HCT116 (cell line): Measurements from ENCODE around the gene ZMYM4. TPM values are rescaled to one million over a fixed set of nuclear protein-coding genes. Genes with fewer than 3 reads are reported as not detected.

Experiments used
- ATAC-seq: fragments of 200-7000 bp; cut with Tn5 transposase; 2 replicates; pipeline ENCODE4 v1.9.1; 2020; ENCODE audit warnings: mild to moderate bottlenecking, moderate library complexity
- BruUV-seq: library from RNA; stranded (reverse); fragments of 400-500 nt; replicated peaks from 2 replicates; lab custom pipeline; 2021; lab: Mats Ljungman, UMichigan
- CTCF ChIA-PET: fragments of 300-600 bp; sonication (Branson Sonifier 250); formaldehyde crosslinking; loops from one replicate; lab custom pipeline; 2021; ENCODE audit warnings: antibody characterized with exemption; lab: Charles Lee
- POLR2A ChIA-PET: fragments of 300-600, 350-600 bp; sonication (Branson Sonifier 250); formaldehyde crosslinking; loops from one replicate; lab custom pipeline; 2021; ENCODE audit warnings: antibody characterized with exemption; lab: Charles Lee
- RAD21 ChIA-PET, 2 experiments: fragments of 300-600 bp; sonication (Branson Sonifier 250); formaldehyde crosslinking; loops; one replicate each; lab custom pipeline; 2023; ENCODE audit warnings: low total read pairs in 2 of 2; ENCODE audit not compliant: uncharacterized antibody in 2 of 2, unreplicated experiment in 2 of 2, low non-redundant PET in 1 of 2; lab: Charles Lee
- DNase-seq: peaks from one replicate; pipeline ENCODE4 v3.0.0-alpha.2; 2010; ENCODE audit warnings: low read depth, low spot score
- H2AFZ ChIP-seq: fragments of 200-600 bp; shearing (Covaris generic), sonication (generic); 2 replicates; pipeline ENCODE4 v1.6.1; 2017; ENCODE audit warnings: low read depth, mixed run types, mixed read lengths, antibody characterized with exemption, low read length; ENCODE audit not compliant: poor library complexity, severe bottlenecking
- H3K27ac ChIP-seq: 2 replicates; pipeline ENCODE4 v1.5.1; 2012; ENCODE audit warnings: low read depth, low read length
- H3K27me3 ChIP-seq: fragments of 200-600 bp; sonication (generic); 2 replicates; pipeline ENCODE4 v1.6.1; 2016; ENCODE audit warnings: mixed run types, low read length, mixed read lengths; ENCODE audit not compliant: insufficient read depth
- H3K36me3 ChIP-seq, 2 experiments: fragments of 200-500 bp in 1 of 2; fragments of 200-600 bp in 1 of 2; sonication (Bioruptor generic) in 1 of 2; sonication (generic) in 1 of 2; 2 replicates each; pipeline versions ENCODE4 v1.5.1 to v1.6.1; 2014 to 2016; ENCODE audit warnings: low read length in 2 of 2, inconsistent platforms in 1 of 2, mixed read lengths in 1 of 2, mixed run types in 1 of 2; ENCODE audit not compliant: insufficient read depth in 2 of 2, control insufficient read depth in 1 of 2
- H3K4me1 ChIP-seq, 2 experiments: fragments of 200-600 bp in 1 of 2; sonication (generic) in 1 of 2; 2 replicates each; pipeline versions ENCODE4 v1.5.1 to v1.6.1; 2012 to 2017; ENCODE audit warnings: low read length in 2 of 2, inconsistent platforms in 1 of 2, mild to moderate bottlenecking in 1 of 2, mixed read lengths in 1 of 2, mixed run types in 1 of 2, moderate library complexity in 1 of 2; ENCODE audit not compliant: insufficient read depth in 2 of 2, control insufficient read depth in 1 of 2
- H3K4me2 ChIP-seq: fragments of 200-600 bp; sonication (generic); 2 replicates; pipeline ENCODE4 v1.6.1; 2017; ENCODE audit warnings: mixed run types, low read length, mixed read lengths
- H3K4me3 ChIP-seq, 2 experiments: fragments of 200-600 bp in 1 of 2; sonication (generic) in 1 of 2; replicated peaks in 1 of 2; 2 replicates each; pipeline ENCODE4 v1.5.1; 2011 to 2016; ENCODE audit warnings: low read length in 2 of 2, control low read depth in 1 of 2, low read depth in 1 of 2, mild to moderate bottlenecking in 1 of 2, mixed read lengths in 1 of 2, mixed run types in 1 of 2
- H3K79me2 ChIP-seq: fragments of 200-600 bp; sonication (generic); 2 replicates; pipeline ENCODE4 v1.6.1; 2017; ENCODE audit warnings: mild to moderate bottlenecking, mixed run types, low read length, moderate library complexity, mixed read lengths; ENCODE audit not compliant: insufficient read depth
- H3K9ac ChIP-seq: fragments of 200-600 bp; sonication (generic); 2 replicates; pipeline ENCODE4 v1.6.1; 2016; ENCODE audit warnings: low read length, mixed read lengths
- H3K9me2 ChIP-seq: fragments of 200-600 bp; sonication (generic), shearing (Covaris generic); 2 replicates; pipeline ENCODE4 v1.6.1; 2017; ENCODE audit warnings: mixed run types, mild to moderate bottlenecking, moderate library complexity; ENCODE audit not compliant: insufficient read depth
- H3K9me3 ChIP-seq, 2 experiments: fragments of 200-500 bp in 1 of 2; fragments of 200-600 bp in 1 of 2; sonication (Bioruptor generic) in 1 of 2; sonication (generic) in 1 of 2; 2 replicates each; pipeline ENCODE4 v1.6.1; 2014 to 2017; ENCODE audit warnings: low read length in 2 of 2, mixed read lengths in 2 of 2, inconsistent platforms in 1 of 2, low read depth in 1 of 2, mild to moderate bottlenecking in 1 of 2, mixed run types in 1 of 2, moderate library complexity in 1 of 2; ENCODE audit not compliant: control insufficient read depth in 1 of 2, insufficient read depth in 1 of 2
- H4K20me1 ChIP-seq: fragments of 200-600 bp; sonication (generic), shearing (Covaris generic); 2 replicates; pipeline ENCODE4 v1.6.1; 2017; ENCODE audit warnings: mixed run types, mild to moderate bottlenecking, moderate library complexity; ENCODE audit not compliant: insufficient read depth
- CBX3 ChIP-seq: IDR thresholded peaks from 2 replicates; pipeline ENCODE4 v1.6.1; 2012; ENCODE audit warnings: low read depth
- CTCF ChIP-seq, 3 experiments: fragments of 200-600 bp in 1 of 3; sonication (generic) in 1 of 3; IDR thresholded peaks in 2 of 3; conservative IDR thresholded peaks in 1 of 3; 2 replicates each; pipeline ENCODE4 v1.5.1; 2012 to 2017; ENCODE audit warnings: low read depth in 2 of 3, low read length in 2 of 3, antibody characterized with exemption in 1 of 3, borderline replicate concordance in 1 of 3, control low read depth in 1 of 3, mild to moderate bottlenecking in 1 of 3, mixed read lengths in 1 of 3, mixed run types in 1 of 3, moderate library complexity in 1 of 3; ENCODE audit not compliant: insufficient read depth in 1 of 3
- EGR1 ChIP-seq: IDR thresholded peaks from 2 replicates; pipeline ENCODE4 v1.6.1; 2012; ENCODE audit warnings: low read depth
- RAD21 ChIP-seq: IDR thresholded peaks from 2 replicates; pipeline ENCODE4 v1.6.1; 2012; ENCODE audit warnings: low read depth, mild to moderate bottlenecking
- SIN3A ChIP-seq: IDR thresholded peaks from 2 replicates; pipeline ENCODE4 v1.6.1; 2012; ENCODE audit warnings: low read depth
- SP1 ChIP-seq: IDR thresholded peaks from 2 replicates; pipeline ENCODE4 v1.6.1; 2012; ENCODE audit warnings: low read depth
- SRF ChIP-seq: IDR thresholded peaks from 2 replicates; pipeline ENCODE4 v1.6.1; 2012; ENCODE audit warnings: low read depth
- TCF7L2 ChIP-seq: IDR thresholded peaks from 2 replicates; pipeline ENCODE4 v1.7.0; 2011; ENCODE audit warnings: borderline replicate concordance, inconsistent platforms; ENCODE audit not compliant: insufficient read depth, insufficient read length; ENCODE audit errors: extremely low read depth
- intact Hi-C: fragments of 100-400 bp; cut with micrococcal nuclease; formaldehyde crosslinking; loops from 2 replicates; pipeline ENCODE4 v1.10.0; 2022
- total RNA-seq: library from RNA; stranded (reverse); gene quantifications from one replicate; pipeline ENCODE4 v1.2.1, GENCODE V29; 2021; ENCODE audit not compliant: unreplicated experiment
- TF ChIP-seq, protein P1 (sequence below): IDR thresholded peaks from 2 replicates; pipeline ENCODE4 v1.6.1; 2011; ENCODE audit warnings: mild to moderate bottlenecking, low read length, moderate library complexity; ENCODE audit not compliant: insufficient replicate concordance; ENCODE audit errors: extremely low read depth
- TF ChIP-seq, protein P2 (sequence below): IDR thresholded peaks from 2 replicates; pipeline ENCODE4 v1.6.1; 2012

The ZMYM4 gene
- total RNA-seq, 1 experiment from 2014 or later, result 58.0 TPM

DNA sequence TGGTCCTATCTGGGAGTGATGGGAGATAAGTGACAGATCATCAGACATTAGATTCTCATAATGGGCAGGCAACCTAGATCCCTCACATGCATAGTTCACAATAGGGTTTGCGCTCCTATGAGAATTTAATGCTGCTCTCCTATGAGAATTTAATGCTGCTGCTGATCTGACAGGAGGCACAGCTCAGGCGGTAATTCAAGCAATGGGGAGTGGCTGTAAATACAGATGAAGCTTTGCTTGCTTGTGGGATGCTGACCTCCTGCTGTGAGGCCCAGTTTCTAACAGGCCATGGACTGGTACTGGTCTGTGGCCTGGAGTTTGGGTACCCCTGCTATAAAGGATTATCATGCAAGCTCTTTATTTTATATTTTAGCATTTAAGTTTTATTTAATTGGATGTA, 72.0 kb downstream of the ZMYM4 start:
- Histone ChIP-seq H3K27me3 (no peaks in the 10 kb centered on the region), H2AFZ (no peak overlapping the region), H3K4me3 (no peak overlapping the region), H3K36me3 (no peaks in the 10 kb centered on the region), H3K4me1 (no peaks in the 10 kb centered on the region), H3K9me2 (no peaks in the 10 kb centered on the region), H3K4me2 (no peak overlapping the region), H4K20me1 (peaks cover 3% of the 10 kb centered on the region), H3K9ac (no peak overlapping the region), H3K79me2 (peaks cover 59% of the 10 kb centered on the region), H3K27ac (no peak overlapping the region), H3K9me3 (no peaks in the 10 kb centered on the region)
- ATAC-seq, result no peak
- TF ChIP-seq SP1 (no peak), SRF (no peak), TCF7L2 (no peak), CTCF (IDR thresholded peaks at IDR 0.05 in 2 of 3, conservative IDR thresholded peaks at IDR 0.05 in 1 of 3; ENCODE audit: borderline replicate concordance in 1 of 3, insufficient read depth in 1 of 3, low read depth in 2 of 3, low read length in 2 of 3) (no peak), CBX3 (no peak), EGR1 (no peak), RAD21 (no peak), SIN3A (no peak)
- TF ChIP-seq, protein P1, sequence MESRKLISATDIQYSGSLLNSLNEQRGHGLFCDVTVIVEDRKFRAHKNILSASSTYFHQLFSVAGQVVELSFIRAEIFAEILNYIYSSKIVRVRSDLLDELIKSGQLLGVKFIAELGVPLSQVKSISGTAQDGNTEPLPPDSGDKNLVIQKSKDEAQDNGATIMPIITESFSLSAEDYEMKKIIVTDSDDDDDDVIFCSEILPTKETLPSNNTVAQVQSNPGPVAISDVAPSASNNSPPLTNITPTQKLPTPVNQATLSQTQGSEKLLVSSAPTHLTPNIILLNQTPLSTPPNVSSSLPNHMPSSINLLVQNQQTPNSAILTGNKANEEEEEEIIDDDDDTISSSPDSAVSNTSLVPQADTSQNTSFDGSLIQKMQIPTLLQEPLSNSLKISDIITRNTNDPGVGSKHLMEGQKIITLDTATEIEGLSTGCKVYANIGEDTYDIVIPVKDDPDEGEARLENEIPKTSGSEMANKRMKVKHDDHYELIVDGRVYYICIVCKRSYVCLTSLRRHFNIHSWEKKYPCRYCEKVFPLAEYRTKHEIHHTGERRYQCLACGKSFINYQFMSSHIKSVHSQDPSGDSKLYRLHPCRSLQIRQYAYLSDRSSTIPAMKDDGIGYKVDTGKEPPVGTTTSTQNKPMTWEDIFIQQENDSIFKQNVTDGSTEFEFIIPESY, result no peak
- TF ChIP-seq, protein P2, sequence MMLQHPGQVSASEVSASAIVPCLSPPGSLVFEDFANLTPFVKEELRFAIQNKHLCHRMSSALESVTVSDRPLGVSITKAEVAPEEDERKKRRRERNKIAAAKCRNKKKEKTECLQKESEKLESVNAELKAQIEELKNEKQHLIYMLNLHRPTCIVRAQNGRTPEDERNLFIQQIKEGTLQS, result no peak
- ChIA-PET POLR2A (no interaction called here), RAD21 (no interaction called here), CTCF (no interaction called here)
- intact Hi-C loops, result no loop called here
- DNase-seq, result no peak
- BruUV-seq, result no TSS peak
